SK-N-SH (cell line): ENCODE measurements around the gene CSRP2. TPM values are rescaled to one million over a fixed set of nuclear protein-coding genes. Genes with fewer than 3 reads are reported as not detected.

ENCODE experiments used
- CTCF ChIA-PET: fragments of 300-600, 350-600 bp; formaldehyde crosslinking; extraction: SDS; loops from one replicate; lab custom pipeline; 2021; lab: Yijun Ruan, JAX
- POLR2A ChIA-PET: fragments of 350-600 bp; sonication (Branson Sonifier 250); formaldehyde crosslinking; extraction: SDS; loops from one replicate; lab custom pipeline; 2020; ENCODE audit warnings: antibody characterized with exemption, inconsistent platforms; lab: Yijun Ruan, JAX
- DNase-seq: peaks from one replicate; pipeline ENCODE4 v3.0.0; 2012
- H2AFZ ChIP-seq: fragments of 200-600 bp; sonication (generic); 2 replicates; pipeline ENCODE4 v1.8.1; 2016; ENCODE audit warnings: antibody characterized with exemption, mild to moderate bottlenecking, low read depth
- H3F3A ChIP-seq: fragments of 200-600 bp; sonication (generic); replicated peaks from 2 replicates; pipeline ENCODE3; 2016; ENCODE audit warnings: antibody characterized with exemption, mild to moderate bottlenecking; ENCODE audit not compliant: insufficient read depth
- H3K27ac ChIP-seq, 2 experiments: fragments of 200-500 bp in 1 of 2; fragments of 200-600 bp in 1 of 2; sonication (Bioruptor generic) in 1 of 2; sonication (generic), shearing (Covaris generic) in 1 of 2; 2 replicates each; pipeline versions ENCODE4 v1.5.1 to v1.6.1; 2014 to 2016; ENCODE audit warnings: low read depth in 2 of 2, inconsistent platforms in 1 of 2, low read length in 1 of 2, mild to moderate bottlenecking in 1 of 2, mixed read lengths in 1 of 2
- H3K27me3 ChIP-seq: fragments of 200-600 bp; sonication (generic), shearing (Covaris generic); 2 replicates; pipeline ENCODE4 v1.6.1; 2016; ENCODE audit warnings: mixed run types; ENCODE audit not compliant: insufficient read depth
- H3K36me3 ChIP-seq, 2 experiments: fragments of 200-500 bp in 1 of 2; fragments of 200-600 bp in 1 of 2; sonication (Bioruptor generic) in 1 of 2; sonication (generic) in 1 of 2; replicated peaks in 1 of 2; 2 replicates each; pipeline versions ENCODE3 to v1.5.1; 2014 to 2016; ENCODE audit warnings: low read length in 1 of 2, mild to moderate bottlenecking in 1 of 2; ENCODE audit not compliant: insufficient read depth in 2 of 2, control insufficient read depth in 1 of 2
- H3K4me1 ChIP-seq, 2 experiments: fragments of 200-500 bp in 1 of 2; fragments of 200-600 bp in 1 of 2; sonication (Bioruptor generic) in 1 of 2; sonication (generic), shearing (Covaris generic) in 1 of 2; 2 replicates each; pipeline versions ENCODE4 v1.5.1 to v1.6.1; 2014 to 2016; ENCODE audit warnings: low read depth in 1 of 2, low read length in 1 of 2, mixed run types in 1 of 2; ENCODE audit not compliant: insufficient read depth in 2 of 2, control insufficient read depth in 1 of 2
- H3K4me2 ChIP-seq: fragments of 200-600 bp; sonication (generic), shearing (Covaris generic); 2 replicates; pipeline ENCODE4 v1.6.1; 2017; ENCODE audit warnings: mixed run types
- H3K4me3 ChIP-seq, 2 experiments: fragments of 200-500 bp in 1 of 2; fragments of 200-600 bp in 1 of 2; sonication (Bioruptor generic) in 1 of 2; sonication (generic), shearing (Covaris generic) in 1 of 2; 2 replicates each; pipeline versions ENCODE4 v1.5.1 to v1.8.1; 2014 to 2016; ENCODE audit warnings: low read depth in 2 of 2, inconsistent platforms in 1 of 2, low read length in 1 of 2, mild to moderate bottlenecking in 1 of 2, mixed read lengths in 1 of 2, moderate library complexity in 1 of 2
- H3K79me2 ChIP-seq: fragments of 200-600 bp; sonication (generic); 2 replicates; pipeline ENCODE4 v1.8.1; 2017; ENCODE audit warnings: mild to moderate bottlenecking; ENCODE audit not compliant: insufficient read depth
- H3K9ac ChIP-seq: fragments of 200-600 bp; sonication (generic); 2 replicates; pipeline ENCODE4 v1.6.1; 2017; ENCODE audit warnings: mixed run types
- H3K9me2 ChIP-seq: fragments of 200-600 bp; sonication (generic); 2 replicates; pipeline ENCODE4 v1.6.1; 2017; ENCODE audit warnings: mixed run types
- H3K9me3 ChIP-seq: fragments of 200-600 bp; sonication (generic); 2 replicates; pipeline ENCODE4 v1.6.1; 2017; ENCODE audit warnings: mixed run types, mild to moderate bottlenecking, moderate library complexity
- H4K20me1 ChIP-seq: fragments of 200-600 bp; sonication (generic); 2 replicates; pipeline ENCODE4 v1.6.1; 2017; ENCODE audit warnings: mild to moderate bottlenecking, mixed run types; ENCODE audit not compliant: insufficient read depth
- CHD2 ChIP-seq: fragments of 150-350 bp; IDR thresholded peaks from 2 replicates; pipeline ENCODE4 v1.6.1; 2018; ENCODE audit warnings: low read length; ENCODE audit not compliant: partially characterized antibody
- FOXJ3 ChIP-seq: sonication (generic); formaldehyde crosslinking; IDR thresholded peaks from 2 replicates; pipeline ENCODE4 v1.5.1; 2020; ENCODE audit warnings: mild to moderate bottlenecking, missing genetic modification reagents
- GATA2 ChIP-seq: sonication (generic); formaldehyde crosslinking; IDR thresholded peaks from 2 replicates; pipeline ENCODE4 v1.5.0; 2020; ENCODE audit warnings: mild to moderate bottlenecking, missing genetic modification reagents
- MXI1 ChIP-seq: IDR thresholded peaks from 2 replicates; pipeline ENCODE4 v1.6.1; 2012; ENCODE audit warnings: mild to moderate bottlenecking, low read depth, low read length, improper control_type of control experiment
- NFIC ChIP-seq: IDR thresholded peaks from 2 replicates; pipeline ENCODE4 v1.4.0; 2012; ENCODE audit warnings: borderline replicate concordance
- POLR2AphosphoS5 ChIP-seq: IDR thresholded peaks from 2 replicates; pipeline ENCODE4 v1.6.1; 2012; ENCODE audit warnings: low read depth, low read length
- RAD21 ChIP-seq: IDR thresholded peaks from 2 replicates; pipeline ENCODE4 v1.6.1; 2012; ENCODE audit warnings: mild to moderate bottlenecking, low read length
- RCOR1 ChIP-seq: fragments of 150-350 bp; IDR thresholded peaks from 2 replicates; pipeline ENCODE4 v1.6.1; 2017; ENCODE audit warnings: antibody characterized with exemption, low read length
- WGBS: methylation state at CpG from one replicate; pipeline ENCODE4 v1.1.6; 2017; ENCODE audit warnings: low lambda C conversion rate; 5-methylcytosine and 5-hydroxymethylcytosine counted together
- polyA plus RNA-seq, 3 experiments: library from polyadenylated mRNA; depleted of rRNA; stranded (reverse); fragments of >200 nt; gene quantifications; 2 replicates each; pipeline ENCODE4 v1.2.3, GENCODE V29; 2012
- TF ChIP-seq, protein P1 (sequence below): fragments of 150-350 bp; IDR thresholded peaks from 2 replicates; pipeline ENCODE4 v1.6.1; 2016; ENCODE audit warnings: mild to moderate bottlenecking, low read depth, low read length
- TF ChIP-seq, protein P2 (sequence below): IDR thresholded peaks from 2 replicates; pipeline ENCODE4 v1.6.1; 2012; ENCODE audit warnings: mild to moderate bottlenecking, low read depth, low read length, moderate library complexity

CSRP2 gene
- polyA plus RNA-seq, 1 of the 3 experiments (the other 2 are of a cell fraction), result 87.6 TPM

DNA sequence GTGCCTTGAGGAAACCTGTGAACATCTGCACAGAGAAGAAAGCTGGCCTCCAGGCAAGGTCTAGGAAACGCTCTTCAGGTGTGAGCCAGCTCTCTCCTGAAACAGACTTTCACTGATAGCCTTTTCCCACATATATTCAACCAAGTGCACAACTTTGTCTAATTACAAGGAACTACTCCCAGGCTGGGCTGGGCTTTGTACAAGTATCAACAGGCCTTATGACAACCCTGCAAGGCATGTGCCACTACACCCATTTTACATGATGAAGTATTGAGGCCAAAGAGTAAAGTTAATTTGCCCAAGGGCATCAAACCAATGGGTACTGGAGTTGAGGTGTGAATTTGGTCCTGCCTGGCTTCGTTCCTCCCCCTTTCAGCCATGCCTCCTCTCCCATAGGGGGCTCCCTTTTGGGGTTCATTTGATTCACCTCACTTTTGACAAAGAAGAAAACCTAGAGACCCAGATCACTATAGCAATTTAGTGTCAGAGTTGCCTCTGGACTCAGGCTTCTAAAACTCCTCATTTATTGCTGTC is 2.1 kb downstream of the CSRP2 start:
- no peaks in the 10 kb centered on the region for H3K9me2 ChIP-seq
- H3K4me1 ChIP-seq, result peaks cover 3 to 22% of the 10 kb centered on the region in 2 experiments; a peak in 2 of 4 replicates
- H4K20me1 ChIP-seq, result no peaks in the 10 kb centered on the region
- no peak for DNase-seq
- no peak overlapping the region for H3K9ac ChIP-seq
- H3K36me3 ChIP-seq, result peaks cover 0 to 2% of the 10 kb centered on the region in 2 experiments
- no peak overlapping the region for H3K27ac ChIP-seq
- ChIA-PET CTCF (no interaction called here), POLR2A (no interaction called here)
- no peak overlapping the region for H2AFZ ChIP-seq
- H3K4me3 ChIP-seq, result peak overlapping the region in 1 of 2 experiments; percentile 94; a peak in 1 of 4 replicates
- H3K27me3 ChIP-seq, result no peaks in the 10 kb centered on the region
- 90% methylated on average over 2 of the region's 2 CpGs for WGBS
- TF ChIP-seq CHD2 (no peak), FOXJ3 (CRISPR knock-in tag) (no peak), GATA2 (CRISPR knock-in tag) (no peak), POLR2AphosphoS5 (no peak), NFIC (no peak)
- TF ChIP-seq, protein P1, sequence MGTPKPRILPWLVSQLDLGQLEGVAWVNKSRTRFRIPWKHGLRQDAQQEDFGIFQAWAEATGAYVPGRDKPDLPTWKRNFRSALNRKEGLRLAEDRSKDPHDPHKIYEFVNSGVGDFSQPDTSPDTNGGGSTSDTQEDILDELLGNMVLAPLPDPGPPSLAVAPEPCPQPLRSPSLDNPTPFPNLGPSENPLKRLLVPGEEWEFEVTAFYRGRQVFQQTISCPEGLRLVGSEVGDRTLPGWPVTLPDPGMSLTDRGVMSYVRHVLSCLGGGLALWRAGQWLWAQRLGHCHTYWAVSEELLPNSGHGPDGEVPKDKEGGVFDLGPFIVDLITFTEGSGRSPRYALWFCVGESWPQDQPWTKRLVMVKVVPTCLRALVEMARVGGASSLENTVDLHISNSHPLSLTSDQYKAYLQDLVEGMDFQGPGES, result no peak
- TF ChIP-seq, protein P2, sequence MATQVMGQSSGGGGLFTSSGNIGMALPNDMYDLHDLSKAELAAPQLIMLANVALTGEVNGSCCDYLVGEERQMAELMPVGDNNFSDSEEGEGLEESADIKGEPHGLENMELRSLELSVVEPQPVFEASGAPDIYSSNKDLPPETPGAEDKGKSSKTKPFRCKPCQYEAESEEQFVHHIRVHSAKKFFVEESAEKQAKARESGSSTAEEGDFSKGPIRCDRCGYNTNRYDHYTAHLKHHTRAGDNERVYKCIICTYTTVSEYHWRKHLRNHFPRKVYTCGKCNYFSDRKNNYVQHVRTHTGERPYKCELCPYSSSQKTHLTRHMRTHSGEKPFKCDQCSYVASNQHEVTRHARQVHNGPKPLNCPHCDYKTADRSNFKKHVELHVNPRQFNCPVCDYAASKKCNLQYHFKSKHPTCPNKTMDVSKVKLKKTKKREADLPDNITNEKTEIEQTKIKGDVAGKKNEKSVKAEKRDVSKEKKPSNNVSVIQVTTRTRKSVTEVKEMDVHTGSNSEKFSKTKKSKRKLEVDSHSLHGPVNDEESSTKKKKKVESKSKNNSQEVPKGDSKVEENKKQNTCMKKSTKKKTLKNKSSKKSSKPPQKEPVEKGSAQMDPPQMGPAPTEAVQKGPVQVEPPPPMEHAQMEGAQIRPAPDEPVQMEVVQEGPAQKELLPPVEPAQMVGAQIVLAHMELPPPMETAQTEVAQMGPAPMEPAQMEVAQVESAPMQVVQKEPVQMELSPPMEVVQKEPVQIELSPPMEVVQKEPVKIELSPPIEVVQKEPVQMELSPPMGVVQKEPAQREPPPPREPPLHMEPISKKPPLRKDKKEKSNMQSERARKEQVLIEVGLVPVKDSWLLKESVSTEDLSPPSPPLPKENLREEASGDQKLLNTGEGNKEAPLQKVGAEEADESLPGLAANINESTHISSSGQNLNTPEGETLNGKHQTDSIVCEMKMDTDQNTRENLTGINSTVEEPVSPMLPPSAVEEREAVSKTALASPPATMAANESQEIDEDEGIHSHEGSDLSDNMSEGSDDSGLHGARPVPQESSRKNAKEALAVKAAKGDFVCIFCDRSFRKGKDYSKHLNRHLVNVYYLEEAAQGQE, result no peak
- 0 out of 2 replicates have a peak overlapping the region, but pooled peaks have one; percentile 82 for H3K4me2 ChIP-seq
- no peaks in the 10 kb centered on the region for H3K9me3 ChIP-seq
- H3K79me2 ChIP-seq, result peaks cover 31% of the 10 kb centered on the region
- no peaks in the 10 kb centered on the region for H3F3A ChIP-seq

DNA sequence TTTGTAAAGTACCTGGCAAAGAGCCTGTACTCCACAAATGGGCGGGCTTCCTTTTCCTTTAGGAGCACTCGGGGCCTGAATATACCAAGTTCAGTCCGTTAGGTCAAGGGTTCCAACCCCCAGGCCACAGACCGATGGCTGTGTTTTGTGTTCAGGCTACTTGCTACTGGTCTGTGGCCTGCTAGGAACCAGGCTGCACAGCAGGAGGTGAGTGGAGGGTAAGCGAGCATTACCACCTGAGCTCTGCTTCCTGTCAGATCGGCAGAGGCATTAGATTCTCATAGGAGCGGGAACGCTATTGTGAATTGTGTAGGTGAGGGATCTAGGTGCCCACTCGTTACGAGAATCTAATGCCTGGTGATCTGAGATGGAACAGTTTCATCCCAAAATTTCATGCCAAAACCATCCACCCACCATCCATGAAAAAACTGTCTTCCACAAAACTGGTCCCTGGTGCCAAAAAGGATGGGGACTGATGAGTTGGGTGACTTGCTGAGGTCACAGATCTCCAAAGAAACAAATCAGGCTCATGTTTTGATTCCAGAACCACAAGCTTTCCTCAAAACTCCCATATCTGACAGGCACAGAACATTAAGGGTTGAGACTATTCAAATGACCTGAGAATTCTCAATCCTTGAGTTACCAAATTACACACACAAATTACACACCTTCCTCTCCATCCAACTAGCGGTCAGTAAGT is 4.2 kb downstream of the CSRP2 start:
- no peak overlapping the region for H3K4me2 ChIP-seq
- no peaks in the 10 kb centered on the region for H3K27me3 ChIP-seq
- CTCF ChIA-PET, result interaction anchor here (1.4 to 2.3 kb wide), 2 partner anchors 136 to 287 kb away, joined by 3 to 7 read pairs; no protein-coding TSS in a partner anchor
- POLR2A ChIA-PET, result no interaction called here
- no peaks in the 10 kb centered on the region for H4K20me1 ChIP-seq
- no peak overlapping the region for H3K9ac ChIP-seq
- no peak overlapping the region for H3K4me3 ChIP-seq
- H3F3A ChIP-seq, result no peaks in the 10 kb centered on the region
- 94% methylated on average over 11 of the region's 11 CpGs for WGBS
- H3K79me2 ChIP-seq, result peaks cover 31% of the 10 kb centered on the region
- no peak overlapping the region for H3K27ac ChIP-seq
- TF ChIP-seq RCOR1, result no peak
- no peak for TF ChIP-seq MXI1
- no peak for TF ChIP-seq RAD21
- no peak for TF ChIP-seq FOXJ3 (CRISPR knock-in tag)
- no peak for DNase-seq
- H2AFZ ChIP-seq, result no peak overlapping the region
- no peaks in the 10 kb centered on the region for H3K9me2 ChIP-seq
- H3K9me3 ChIP-seq, result no peaks in the 10 kb centered on the region
- peaks cover 0 to 5% of the 10 kb centered on the region in 2 experiments for H3K36me3 ChIP-seq
- H3K4me1 ChIP-seq, result peaks cover 3 to 18% of the 10 kb centered on the region in 2 experiments; a peak in 2 of 4 replicates
